HG03571 (cell line): ENCODE data around the gene AGFG2.
"Not testable (repeated sequence)": the region's sequence is repeated elsewhere in the genome, so short reads cannot be mapped to it uniquely, and the experiment has no call there.

Source experiments
- ATAC-seq: cut with Tn5 transposase; IDR thresholded peaks from one replicate; pipeline ENCODE4 v1.9.1; 2021; ENCODE audit not compliant: unreplicated experiment

The AGFG2 gene

DNA sequence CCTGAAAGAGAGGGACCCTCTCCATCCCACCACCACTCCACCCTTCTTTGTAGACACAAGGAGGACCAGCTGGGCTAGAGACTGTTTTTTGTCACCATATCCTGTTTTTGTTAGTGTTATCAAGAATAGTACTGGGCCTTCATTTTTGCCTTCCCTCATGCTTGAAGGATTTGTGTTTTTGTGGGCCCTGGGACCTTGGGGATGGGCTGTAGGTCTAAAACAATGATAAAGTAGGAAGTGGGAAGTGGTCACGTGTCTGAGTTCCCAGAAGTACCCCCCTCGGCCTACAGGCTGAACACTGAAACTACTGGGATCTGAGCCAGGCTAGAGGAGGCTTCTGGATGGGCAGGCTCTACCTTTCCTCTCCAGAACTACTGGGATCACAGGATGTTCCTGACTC lies 8.9 kb downstream of the AGFG2 start:
- no peak for ATAC-seq

- ATAC-seq, result not testable (repeated sequence)
These were observed 9.4 kb downstream of the AGFG2 start for GRCh38 chr7:100548446-100548845.

- no peak for ATAC-seq
These were observed 13.5 kb downstream of the AGFG2 start for GRCh38 chr7:100552532-100552931.

GRCh38 chr7:100553032-100553431 lies 14.0 kb downstream of the AGFG2 start:
- ATAC-seq, result no peak

GRCh38 chr7:100555701-100556100 lies 16.7 kb downstream of the AGFG2 start:
- no peak for ATAC-seq

- no peak for ATAC-seq
These were observed 17.5 kb downstream of the AGFG2 start for GRCh38 chr7:100556541-100556940.

GRCh38 chr7:100559127-100559526 lies 20.1 kb downstream of the AGFG2 start:
- ATAC-seq, result no peak

DNA sequence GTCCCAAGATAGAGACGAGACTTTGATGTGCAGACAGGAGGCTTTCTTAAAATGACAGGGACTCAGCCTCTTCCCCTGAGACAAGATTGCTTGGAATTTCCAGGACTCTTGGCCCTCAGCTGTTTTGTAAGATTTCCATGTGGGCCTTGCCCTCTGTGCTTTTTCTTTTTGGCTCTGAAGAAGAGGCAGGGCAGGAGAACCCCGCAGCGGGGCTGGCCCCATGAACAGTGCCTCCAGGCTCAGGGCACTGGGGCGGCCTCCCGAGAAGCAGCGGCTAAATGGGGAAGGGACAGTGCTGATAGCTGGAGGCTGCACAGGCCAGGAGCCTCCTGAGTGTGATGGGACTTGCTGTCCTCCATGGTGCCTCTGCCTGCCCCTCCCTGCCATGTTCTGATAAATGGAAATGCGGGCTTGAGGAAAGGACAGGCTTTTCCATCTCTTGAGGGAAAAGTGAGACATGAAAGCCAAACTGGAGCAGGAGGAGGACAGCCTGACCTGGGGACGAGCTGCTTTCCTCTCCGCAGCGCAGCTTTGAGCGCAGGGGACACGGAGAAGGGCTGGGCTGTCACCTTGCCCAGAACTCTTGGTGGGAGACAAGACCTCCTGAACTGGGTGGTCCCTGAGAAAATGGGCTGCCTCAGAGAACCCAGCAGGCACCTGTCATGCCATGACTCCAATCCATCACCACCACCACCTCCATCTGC lies 22.6 kb downstream of the AGFG2 start:
- no peak for ATAC-seq

DNA sequence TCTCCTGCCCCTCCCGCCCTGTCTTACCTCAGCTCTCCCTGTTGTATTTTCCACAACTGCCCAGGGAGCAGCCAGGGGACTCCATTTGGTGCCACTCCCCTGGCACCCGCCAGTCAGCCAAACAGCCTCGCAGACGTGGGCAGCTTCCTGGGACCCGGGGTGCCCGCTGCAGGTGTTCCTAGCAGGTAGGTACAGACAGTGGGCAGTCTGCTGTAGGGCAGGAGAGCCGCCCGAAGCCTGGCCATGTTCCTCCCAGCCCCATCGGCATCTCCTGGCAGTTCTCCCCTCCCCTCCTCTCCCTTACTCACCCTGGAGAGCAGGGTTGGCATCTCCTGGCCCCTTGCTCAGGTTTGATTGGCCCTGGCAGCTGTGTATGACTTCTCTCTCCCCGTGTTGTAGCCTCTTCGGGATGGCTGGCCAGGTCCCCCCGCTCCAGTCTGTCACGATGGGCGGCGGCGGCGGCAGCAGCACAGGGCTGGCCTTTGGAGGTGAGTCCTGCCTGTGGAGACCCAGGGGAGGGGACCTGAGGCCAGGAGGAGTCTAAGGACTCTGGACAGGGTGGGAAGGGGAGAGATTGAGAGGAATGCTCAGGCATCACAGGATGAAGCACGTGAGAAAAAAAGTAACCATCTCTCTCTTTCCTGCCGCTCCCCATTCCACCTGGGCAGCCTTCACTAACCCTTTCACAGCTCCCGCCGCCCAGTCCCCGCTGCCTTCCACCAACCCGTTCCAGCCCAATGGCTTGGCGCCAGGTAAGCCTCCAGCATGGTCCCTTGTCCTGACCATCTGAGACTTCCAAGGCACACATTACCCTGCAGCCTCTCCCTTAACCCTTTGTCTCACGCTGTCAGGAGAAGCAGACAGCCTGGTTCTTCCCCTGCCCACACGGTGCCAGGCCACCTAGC lies 23.4 kb downstream of the AGFG2 start:
- no peak for ATAC-seq

GRCh38 chr7:100563100-100563564 lies 24.1 kb downstream of the AGFG2 start:
- no peak for ATAC-seq

DNA sequence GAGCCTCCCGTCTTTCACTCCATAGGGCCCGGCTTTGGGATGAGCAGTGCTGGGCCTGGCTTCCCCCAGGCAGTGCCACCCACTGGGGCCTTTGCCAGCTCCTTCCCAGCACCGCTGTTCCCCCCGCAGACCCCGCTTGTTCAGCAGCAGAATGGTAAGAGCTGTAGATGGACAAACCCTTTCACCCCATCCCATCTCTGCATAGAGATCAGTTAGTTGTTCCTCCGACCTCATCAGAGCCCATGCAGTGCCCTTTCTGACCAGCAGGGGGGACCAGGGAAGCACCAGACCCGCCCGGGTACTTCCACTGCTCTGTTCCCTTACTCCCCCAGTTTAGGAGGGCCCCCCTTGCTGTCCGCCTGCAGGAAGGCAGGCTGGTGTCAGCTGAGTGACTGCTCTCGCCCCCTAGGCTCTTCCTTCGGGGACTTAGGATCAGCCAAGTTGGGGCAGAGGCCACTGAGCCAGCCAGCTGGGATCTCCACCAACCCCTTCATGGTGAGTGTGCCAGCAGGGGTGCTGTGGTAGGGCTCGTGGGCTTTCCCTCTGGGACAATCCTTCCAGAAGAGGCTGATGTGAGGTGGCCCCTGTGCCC lies 24.9 kb downstream of the AGFG2 start:
- ATAC-seq, result no peak

DNA sequence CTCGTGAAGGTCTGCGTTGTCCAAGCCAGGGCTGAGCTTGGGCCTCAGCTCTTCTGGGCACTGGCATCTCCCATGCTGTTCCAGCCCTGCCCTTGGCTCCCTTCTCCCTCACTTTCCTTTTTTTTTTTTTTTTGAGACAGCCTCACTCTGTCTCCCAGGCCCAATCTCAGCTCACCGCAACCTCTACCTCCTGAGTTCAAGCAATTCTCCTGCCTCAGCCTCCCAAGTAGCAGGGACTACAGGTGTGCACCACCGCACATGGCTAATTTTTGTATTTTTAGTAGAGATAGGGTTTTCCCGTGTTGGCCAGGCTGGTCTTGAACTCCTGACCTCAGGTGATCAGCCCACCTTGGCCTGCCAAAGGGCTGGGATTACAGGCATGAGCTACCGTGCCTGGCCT lies 25.4 kb downstream of the AGFG2 start:
- not testable (repeated sequence) for ATAC-seq

DNA sequence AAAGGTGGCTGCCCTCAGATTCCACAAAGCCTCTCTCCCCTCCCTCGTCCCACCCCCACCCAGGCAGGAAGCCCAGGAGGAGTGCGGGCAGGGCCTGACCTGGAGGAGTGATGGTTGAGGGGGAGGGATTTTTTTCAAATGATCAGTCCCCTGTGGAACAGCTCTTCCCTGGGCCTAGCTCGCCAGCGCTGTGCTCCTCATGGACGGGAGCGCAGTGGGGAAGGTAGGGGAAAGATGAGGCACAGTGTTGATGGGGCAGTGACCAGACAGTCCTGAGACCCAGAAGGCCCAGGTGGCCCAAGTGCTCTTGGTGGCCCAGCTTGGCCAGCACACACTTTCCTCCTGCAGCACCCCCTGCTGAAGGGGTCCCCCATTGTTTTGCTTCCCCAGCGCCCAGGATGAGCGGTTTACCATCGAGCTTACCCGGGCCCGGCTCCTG lies 26.1 kb downstream of the AGFG2 start:
- ATAC-seq, result no peak

GRCh38 chr7:100566018-100566531 lies 27.1 kb downstream of the AGFG2 start:
- no peak for ATAC-seq

DNA sequence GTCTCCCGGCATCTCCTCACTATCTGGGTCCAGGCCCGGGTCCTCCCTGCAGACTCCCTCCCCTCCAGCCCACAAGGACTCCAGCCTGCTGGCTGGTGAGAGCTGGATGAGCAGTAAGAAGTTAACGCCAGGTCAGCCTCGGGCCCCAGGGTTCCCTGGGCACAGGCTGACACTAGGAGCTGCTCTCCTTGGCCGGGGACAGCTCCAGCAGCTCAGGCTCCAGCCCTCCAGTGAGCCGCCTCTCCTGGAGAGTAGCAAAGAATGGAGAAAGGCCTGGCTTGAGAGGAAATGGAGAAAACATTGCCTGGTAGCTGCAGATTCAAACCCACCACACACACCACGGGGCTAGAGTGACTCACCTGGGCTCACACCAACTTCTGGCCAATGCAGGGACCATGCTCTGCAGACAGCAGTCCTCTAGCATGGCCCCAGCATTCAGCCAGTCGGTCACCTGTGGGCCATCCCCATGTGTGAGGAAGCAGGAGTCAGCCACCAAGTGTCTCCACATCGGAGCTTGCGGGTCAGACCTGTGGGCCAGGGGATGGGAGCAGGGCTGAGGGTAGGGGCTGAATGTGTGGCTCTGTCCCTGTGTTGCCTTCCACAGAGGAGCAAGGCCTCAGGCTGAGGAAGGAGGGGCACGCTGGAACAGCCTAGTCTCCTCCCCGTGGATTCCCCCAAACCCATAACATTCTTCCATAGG lies 28.2 kb downstream of the AGFG2 start:
- ATAC-seq, result no peak

DNA sequence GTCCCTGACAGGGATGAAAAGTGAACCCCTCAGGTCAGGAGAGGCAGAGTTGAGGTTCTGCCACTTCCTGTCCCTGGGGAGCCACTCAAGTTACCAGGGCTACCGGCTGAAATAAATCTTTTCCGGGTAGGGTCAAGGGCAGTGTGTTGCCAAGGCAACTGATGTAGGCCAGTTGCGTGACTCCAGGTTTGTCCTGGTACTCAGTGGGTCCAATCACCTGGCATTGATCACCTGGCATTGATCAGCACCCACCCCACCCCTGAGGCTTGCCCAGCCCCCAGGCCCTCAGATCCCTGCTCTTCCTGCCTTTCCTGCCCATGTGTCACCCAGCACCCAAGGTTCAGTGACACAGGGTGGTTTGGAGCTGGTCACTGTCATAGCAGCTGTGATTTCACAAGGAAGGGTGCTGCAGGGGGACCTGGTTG lies 28.8 kb downstream of the AGFG2 start:
- ATAC-seq, result no peak

DNA sequence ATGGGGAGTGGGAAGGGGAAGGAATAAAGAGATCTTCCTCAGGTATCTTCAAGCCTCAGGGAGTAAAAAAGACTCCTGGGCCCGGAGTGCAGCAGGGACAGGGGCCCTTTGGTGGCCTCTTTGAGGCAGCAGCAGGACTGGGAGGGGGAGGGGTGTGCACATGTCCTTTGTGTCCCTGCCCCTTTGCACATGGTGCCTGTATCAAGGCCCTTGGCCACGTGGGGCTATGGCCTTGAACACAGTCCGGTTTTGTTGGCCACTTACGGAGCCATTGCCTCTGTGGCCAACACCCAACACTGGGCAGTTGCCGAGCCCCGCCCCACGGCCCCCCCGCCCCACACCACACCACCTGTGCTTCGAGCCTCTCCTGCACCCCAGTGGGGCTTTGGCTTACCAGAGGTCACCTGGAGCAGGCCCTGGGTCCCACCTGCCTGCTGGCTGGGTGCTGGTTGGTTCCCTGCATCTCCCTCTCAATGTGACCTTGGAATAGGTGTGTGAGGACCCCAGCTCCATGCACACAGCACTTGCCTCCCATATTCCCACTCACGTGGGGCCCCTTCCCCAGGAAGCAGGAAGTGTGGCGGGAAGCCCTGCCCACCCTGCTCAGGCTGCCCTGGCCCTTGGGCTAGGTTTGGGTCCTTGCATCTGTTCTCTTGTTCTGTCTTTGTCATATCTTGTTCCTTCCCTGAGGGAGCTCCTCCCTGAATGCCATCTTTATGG lies 29.3 kb downstream of the AGFG2 start:
- ATAC-seq, result no peak

DNA sequence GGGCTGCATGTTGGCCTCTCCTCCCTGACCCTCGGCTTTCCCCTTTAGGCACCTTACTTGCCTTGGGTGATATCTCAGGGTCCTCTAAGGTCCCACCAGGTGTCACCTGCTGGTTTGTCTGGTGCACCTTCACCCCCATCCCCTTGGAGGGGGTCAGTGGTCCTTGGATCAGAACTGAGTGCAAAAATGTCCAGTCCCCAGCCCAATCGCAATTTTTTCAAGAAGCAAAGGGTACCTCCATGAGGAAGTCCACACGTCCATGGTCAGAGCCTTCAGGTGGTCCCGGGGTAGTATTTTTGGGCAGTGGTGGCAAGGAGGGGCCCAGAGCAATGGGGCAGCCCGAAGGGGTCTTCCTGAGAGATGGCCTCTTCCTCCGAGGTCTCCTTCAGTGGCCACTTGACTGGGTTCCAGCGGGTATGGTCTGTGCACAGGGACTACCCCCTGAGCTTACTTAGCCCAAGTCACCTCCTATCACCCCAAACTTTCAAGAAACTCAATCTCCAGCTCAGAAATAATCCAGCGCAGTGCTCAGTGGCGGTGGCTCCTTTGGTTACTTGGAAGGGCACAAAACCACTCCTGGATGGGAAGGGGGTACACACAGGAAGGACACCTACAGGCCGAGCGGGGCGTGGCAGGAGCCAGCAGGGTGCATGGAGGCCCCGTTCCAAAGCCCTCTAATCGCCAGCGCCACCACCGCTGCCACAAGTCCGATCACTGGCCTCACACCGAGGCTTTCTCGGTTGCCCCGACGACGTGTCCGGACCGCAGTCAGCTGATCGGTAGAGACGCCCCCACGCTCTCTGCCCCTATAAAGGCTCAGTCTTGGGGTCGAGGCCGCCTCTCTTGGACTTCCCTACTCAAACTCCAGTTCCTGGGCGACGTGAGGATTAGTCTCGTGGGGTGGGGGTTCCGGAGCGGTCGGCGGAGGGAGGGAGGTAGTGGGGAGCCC lies 30.2 kb downstream of the AGFG2 start:
- ATAC-seq, result no peak
